ENCODE data around the gene MKNK2. TPM values are rescaled to one million over a fixed set of nuclear protein-coding genes. Genes with fewer than 3 reads are reported as not detected.

The MKNK2 gene
- total and polyA plus RNA-seq, 2 donors (not counting 1 experiment from before 2014, with no cell fraction given) = 24.7 to 409 TPM

DNA sequence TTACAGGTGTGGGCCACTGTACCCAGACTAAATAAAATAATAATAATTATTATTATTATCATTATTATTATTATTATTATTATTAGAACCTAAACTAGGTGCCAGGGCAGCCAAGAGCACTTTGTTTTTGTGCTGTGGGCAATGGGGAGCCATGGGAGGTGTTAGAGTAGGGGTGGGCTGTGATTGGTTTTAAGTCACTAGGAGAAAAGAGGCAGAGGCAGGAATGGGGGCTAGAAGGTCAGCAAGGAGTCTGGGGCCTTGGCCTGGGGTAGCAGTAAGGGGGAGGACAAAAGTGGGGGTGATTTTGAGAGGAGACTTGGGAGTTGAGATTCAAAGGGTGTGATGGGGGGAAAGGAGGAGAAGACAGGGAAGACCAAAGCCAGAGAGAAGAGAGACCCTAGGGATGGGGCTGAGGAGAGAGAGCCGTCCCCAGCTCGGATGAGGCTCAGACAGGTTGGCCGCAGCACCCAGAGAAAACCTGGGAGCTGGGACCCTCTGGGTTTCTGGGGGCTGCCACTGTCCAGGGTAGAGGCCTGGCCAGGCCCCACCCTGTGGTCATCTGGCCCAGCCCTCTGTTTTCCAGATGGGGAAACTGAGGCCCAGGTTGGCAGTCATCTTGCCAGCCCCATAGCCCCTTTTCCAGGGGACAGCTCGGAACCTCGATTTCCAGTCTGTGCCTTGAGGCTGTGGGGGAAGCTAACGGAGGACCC is 17.8 kb downstream of the MKNK2 start:
- no peak for DNase-seq (ENCODE audit: low read depth in 2 of 2)
- Histone ChIP-seq H3K4me1 (ENCODE audit: control insufficient read depth, extremely low read depth, insufficient read depth, low read length) (peaks cover 10% of the 10 kb centered on the region), H3K79me2 (ENCODE audit: control insufficient read depth, insufficient read depth, low read length) (no peaks in the 10 kb centered on the region), H3K36me3 (ENCODE audit: control insufficient read depth, insufficient read depth, low read length) (no peaks in the 10 kb centered on the region), H4K20me1 (ENCODE audit: control insufficient read depth, extremely low read depth, insufficient read depth, low read length) (no peaks in the 10 kb centered on the region), H3K27ac (ENCODE audit: insufficient read depth, low read length) (no peak overlapping the region), H3K9me3 (ENCODE audit: control insufficient read depth, insufficient read depth, low read depth, low read length) (no peaks in the 10 kb centered on the region), H3K27me3 (ENCODE audit: control insufficient read depth, insufficient read depth, low read length) (no peaks in the 10 kb centered on the region), H2AFZ (ENCODE audit: low read length) (no peak overlapping the region), H3K9ac (ENCODE audit: insufficient read depth, low read length) (no peak overlapping the region), H3K4me3 (replicated peaks in 1 of 4; ENCODE audit: control extremely low read depth in 1 of 4, insufficient read depth in 1 of 4, low read depth in 3 of 4, low read length in 4 of 4) (no peak overlapping the region), H3K4me2 (ENCODE audit: extremely low read depth, insufficient read depth, low read length) (no peak overlapping the region)
- TF ChIP-seq, protein P1, sequence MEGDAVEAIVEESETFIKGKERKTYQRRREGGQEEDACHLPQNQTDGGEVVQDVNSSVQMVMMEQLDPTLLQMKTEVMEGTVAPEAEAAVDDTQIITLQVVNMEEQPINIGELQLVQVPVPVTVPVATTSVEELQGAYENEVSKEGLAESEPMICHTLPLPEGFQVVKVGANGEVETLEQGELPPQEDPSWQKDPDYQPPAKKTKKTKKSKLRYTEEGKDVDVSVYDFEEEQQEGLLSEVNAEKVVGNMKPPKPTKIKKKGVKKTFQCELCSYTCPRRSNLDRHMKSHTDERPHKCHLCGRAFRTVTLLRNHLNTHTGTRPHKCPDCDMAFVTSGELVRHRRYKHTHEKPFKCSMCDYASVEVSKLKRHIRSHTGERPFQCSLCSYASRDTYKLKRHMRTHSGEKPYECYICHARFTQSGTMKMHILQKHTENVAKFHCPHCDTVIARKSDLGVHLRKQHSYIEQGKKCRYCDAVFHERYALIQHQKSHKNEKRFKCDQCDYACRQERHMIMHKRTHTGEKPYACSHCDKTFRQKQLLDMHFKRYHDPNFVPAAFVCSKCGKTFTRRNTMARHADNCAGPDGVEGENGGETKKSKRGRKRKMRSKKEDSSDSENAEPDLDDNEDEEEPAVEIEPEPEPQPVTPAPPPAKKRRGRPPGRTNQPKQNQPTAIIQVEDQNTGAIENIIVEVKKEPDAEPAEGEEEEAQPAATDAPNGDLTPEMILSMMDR (conservative IDR thresholded peaks at IDR 0.05 in 1 of 2, IDR thresholded peaks at IDR 0.05 in 1 of 2; ENCODE audit: low read depth in 1 of 2, low read length in 2 of 2) = no peak
- no peak for TF ChIP-seq EZH2 (IDR thresholded peaks at IDR 0.05; ENCODE audit: low read length, missing control alignments)

DNA sequence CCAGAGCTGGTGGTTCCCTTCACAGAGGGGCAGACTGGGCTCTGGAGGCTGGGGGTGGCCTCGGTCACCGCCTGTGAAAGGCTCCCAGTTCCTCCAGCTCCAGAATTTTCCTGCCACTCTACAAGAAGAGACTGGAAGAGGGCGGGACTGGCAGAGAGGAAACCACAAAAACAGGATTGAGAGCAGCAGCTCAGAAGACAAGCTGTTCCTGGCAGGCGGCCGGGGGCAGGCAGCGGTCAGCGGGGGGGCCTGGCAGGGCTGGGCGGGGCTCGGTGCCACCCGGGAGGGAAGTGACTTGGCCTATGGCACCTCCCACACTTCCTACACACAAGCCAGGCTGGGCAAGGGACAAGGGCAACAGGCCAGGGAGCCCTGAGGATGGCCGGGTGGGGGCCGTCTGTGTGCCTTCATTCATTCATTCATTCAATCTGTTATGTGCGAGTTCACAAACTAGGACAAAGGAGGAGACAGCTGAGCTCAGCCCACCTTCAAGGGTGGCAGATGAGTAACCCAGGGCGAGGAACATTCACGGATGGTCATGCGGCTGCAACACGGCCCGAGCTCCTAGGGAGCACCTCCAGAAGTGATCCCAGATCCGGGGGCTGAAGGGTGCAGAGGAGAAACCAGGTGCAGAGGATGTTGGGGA is 18.6 kb downstream of the MKNK2 start:
- Histone ChIP-seq H3K9ac (ENCODE audit: insufficient read depth, low read length) (peak overlapping the region; percentile 42), H3K9me3 (ENCODE audit: control insufficient read depth, insufficient read depth, low read depth, low read length) (no peaks in the 10 kb centered on the region), H3K36me3 (ENCODE audit: control insufficient read depth, insufficient read depth, low read length) (no peaks in the 10 kb centered on the region), H3K4me3 (replicated peaks in 1 of 4; ENCODE audit: control extremely low read depth in 1 of 4, insufficient read depth in 1 of 4, low read depth in 3 of 4, low read length in 4 of 4) (no peak overlapping the region), H2AFZ (ENCODE audit: low read length) (peak overlapping the region; percentile 55), H3K27ac (ENCODE audit: insufficient read depth, low read length) (no peak overlapping the region), H4K20me1 (ENCODE audit: control insufficient read depth, extremely low read depth, insufficient read depth, low read length) (no peaks in the 10 kb centered on the region), H3K4me1 (ENCODE audit: control insufficient read depth, extremely low read depth, insufficient read depth, low read length) (peaks cover 10% of the 10 kb centered on the region), H3K79me2 (ENCODE audit: control insufficient read depth, insufficient read depth, low read length) (no peaks in the 10 kb centered on the region), H3K27me3 (ENCODE audit: control insufficient read depth, insufficient read depth, low read length) (no peaks in the 10 kb centered on the region), H3K4me2 (ENCODE audit: extremely low read depth, insufficient read depth, low read length) (peak overlapping the region; percentile 75)
- no peak for TF ChIP-seq EZH2 (IDR thresholded peaks at IDR 0.05; ENCODE audit: low read length, missing control alignments)
- TF ChIP-seq, protein P1 (conservative IDR thresholded peaks at IDR 0.05 in 1 of 2, IDR thresholded peaks at IDR 0.05 in 1 of 2; ENCODE audit: low read depth in 1 of 2, low read length in 2 of 2) = no peak
- DNase-seq (ENCODE audit: low read depth in 2 of 2) = peak; percentile 80 to 91

DNA sequence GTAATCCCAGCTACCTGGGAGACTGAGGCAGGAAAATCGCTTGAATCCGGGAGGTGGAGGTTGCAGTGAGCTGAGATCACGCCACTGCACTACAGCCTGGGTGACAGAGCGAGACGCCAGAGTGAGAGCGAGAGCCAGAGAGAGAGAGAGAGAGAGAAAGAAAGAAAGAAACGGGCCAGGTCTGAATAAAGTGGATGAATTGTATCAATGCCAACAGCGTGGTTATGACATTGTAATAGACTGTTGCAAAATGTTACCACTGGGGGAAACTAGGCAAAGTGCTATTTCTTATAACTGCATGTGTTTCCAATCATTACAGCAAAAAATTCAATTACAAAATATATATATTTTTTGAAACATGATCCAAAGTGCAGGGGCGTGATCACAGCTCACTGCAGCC is 23.7 kb downstream of the MKNK2 start:
- H3K9ac ChIP-seq (ENCODE audit: insufficient read depth, low read length) = no peak overlapping the region
- H3K9me3 ChIP-seq (ENCODE audit: control insufficient read depth, insufficient read depth, low read depth, low read length) = no peaks in the 10 kb centered on the region
- no peak for TF ChIP-seq EZH2 (IDR thresholded peaks at IDR 0.05; ENCODE audit: low read length, missing control alignments)
- TF ChIP-seq, protein P1 (conservative IDR thresholded peaks at IDR 0.05 in 1 of 2, IDR thresholded peaks at IDR 0.05 in 1 of 2; ENCODE audit: low read depth in 1 of 2, low read length in 2 of 2) = no peak
- no peaks in the 10 kb centered on the region for H3K27me3 ChIP-seq (ENCODE audit: control insufficient read depth, insufficient read depth, low read length)
- H3K36me3 ChIP-seq (ENCODE audit: control insufficient read depth, insufficient read depth, low read length) = no peaks in the 10 kb centered on the region
- no peaks in the 10 kb centered on the region for H3K79me2 ChIP-seq (ENCODE audit: control insufficient read depth, insufficient read depth, low read length)
- no peak overlapping the region for H3K4me3 ChIP-seq (replicated peaks in 1 of 4; ENCODE audit: control extremely low read depth in 1 of 4, insufficient read depth in 1 of 4, low read depth in 3 of 4, low read length in 4 of 4)
- no peak overlapping the region for H3K27ac ChIP-seq (ENCODE audit: insufficient read depth, low read length)
- DNase-seq (ENCODE audit: low read depth in 2 of 2) = peak; percentile 64 to 95
- no peaks in the 10 kb centered on the region for H4K20me1 ChIP-seq (ENCODE audit: control insufficient read depth, extremely low read depth, insufficient read depth, low read length)
- no peak overlapping the region for H3K4me2 ChIP-seq (ENCODE audit: extremely low read depth, insufficient read depth, low read length)
- H2AFZ ChIP-seq (ENCODE audit: low read length) = no peak overlapping the region
- H3K4me1 ChIP-seq (ENCODE audit: control insufficient read depth, extremely low read depth, insufficient read depth, low read length) = peaks cover 7% of the 10 kb centered on the region

All from fibroblast of lung (primary cell).